HG03521 (cell line): ENCODE data around the gene NUP210L.

Source experiments
- ATAC-seq: cut with Tn5 transposase; IDR thresholded peaks from one replicate; pipeline ENCODE4 v1.9.1; 2021; ENCODE audit warnings: mild to moderate bottlenecking, moderate library complexity; ENCODE audit not compliant: unreplicated experiment

NUP210L gene

GRCh38 chr1:153968000-153968363 lies 186.9 kb downstream of the NUP210L start:
- no peak for ATAC-seq

GRCh38 chr1:153967107-153967999 lies 187.5 kb downstream of the NUP210L start, which contains the start of gene CREB3L4:
Gene CREB3L4 (plus strand): TSS chr1:153967902. CDS start chr1:153968526, 624 bp downstream.
- ATAC-seq: peak; percentile 72

GRCh38 chr1:153963850-153964331 lies 191.0 kb downstream of the NUP210L start:
- ATAC-seq: no peak

- peak; percentile 47 for ATAC-seq
Observed at GRCh38 chr1:153963030-153963849, 191.6 kb downstream of the NUP210L start, which contains the start of gene SLC39A1. Gene SLC39A1 (minus strand): TSS chr1:153963537. CDS start chr1:153962715, 822 bp downstream.

- ATAC-seq: no peak
Observed at GRCh38 chr1:153962088-153963029, 192.5 kb downstream of the NUP210L start.

GRCh38 chr1:153961421-153961820 lies 193.5 kb downstream of the NUP210L start:
- no peak for ATAC-seq

- ATAC-seq: no peak
Observed at GRCh38 chr1:153960206-153960605, 194.7 kb downstream of the NUP210L start.

- ATAC-seq: no peak
Observed at GRCh38 chr1:153959454-153959853, 195.4 kb downstream of the NUP210L start.

GRCh38 chr1:153958961-153959260 lies 196.0 kb downstream of the NUP210L start:
- no peak for ATAC-seq

- ATAC-seq: peak; percentile 77
Observed at GRCh38 chr1:153958111-153958960, 196.5 kb downstream of the NUP210L start, which contains the start of gene CRTC2. Gene CRTC2 (minus strand): TSS chr1:153958612. CDS start chr1:153958497, 115 bp downstream.

GRCh38 chr1:153957744-153958110 lies 197.1 kb downstream of the NUP210L start:
- peak; percentile 16 for ATAC-seq

GRCh38 chr1:153956997-153957715 lies 197.7 kb downstream of the NUP210L start:
- no peak for ATAC-seq

GRCh38 chr1:153954826-153955225 lies 200.0 kb downstream of the NUP210L start:
- no peak for ATAC-seq

GRCh38 chr1:153953859-153954365 lies 201.0 kb downstream of the NUP210L start:
- ATAC-seq: no peak

GRCh38 chr1:153951801-153952200 lies 203.1 kb downstream of the NUP210L start:
- ATAC-seq: no peak

GRCh38 chr1:153951183-153951582 lies 203.7 kb downstream of the NUP210L start:
- no peak for ATAC-seq

- peak; percentile 53 for ATAC-seq
Observed at GRCh38 chr1:153946622-153947241, 208.1 kb downstream of the NUP210L start, which contains the start of gene DENND4B. Gene DENND4B (minus strand): TSS chr1:153946718. CDS start chr1:153944374, 2,344 bp downstream.
